Type B pancreatic cell (in vitro differentiated cells): ENCODE measurements around the gene RAB15. TPM values are rescaled to one million over a fixed set of nuclear protein-coding genes. Genes with fewer than 3 reads are reported as not detected.

Experiments used
- DNase-seq: peaks from one replicate; pipeline ENCODE4 v3.0.0; 2021; ENCODE audit warnings: mixed read lengths; ENCODE audit not compliant: unreplicated experiment; ENCODE audit errors: extremely low spot score
- H3K27ac Mint-ChIP-seq: 2 replicates; pipeline ENCODE4 v1.8.0; 2021; ENCODE audit warnings: mild to moderate bottlenecking, mixed read lengths
- H3K27me3 Mint-ChIP-seq: 2 replicates; pipeline ENCODE4 v1.8.0; 2021; ENCODE audit warnings: mixed read lengths
- H3K36me3 Mint-ChIP-seq: 2 replicates; pipeline ENCODE4 v1.8.0; 2021; ENCODE audit warnings: mixed read lengths
- H3K4me1 Mint-ChIP-seq: one replicate; pipeline ENCODE4 v1.8.0; 2021; ENCODE audit warnings: mixed read lengths; ENCODE audit not compliant: unreplicated experiment
- H3K4me3 Mint-ChIP-seq: 2 replicates; pipeline ENCODE4 v1.8.0; 2021; ENCODE audit warnings: mild to moderate bottlenecking, mixed read lengths
- H3K9me3 Mint-ChIP-seq: 2 replicates; pipeline ENCODE4 v1.8.0; 2021; ENCODE audit warnings: mixed read lengths
- total RNA-seq: library from RNA; stranded (reverse); gene quantifications from 2 replicates; pipeline ENCODE4 v1.2.1, GENCODE V29; 2021; ENCODE audit warnings: low replicate concordance
- TF ChIP-seq, protein P1 (sequence below): fragments of 200-600 bp; sonication (generic); conservative IDR thresholded peaks from 2 replicates; pipeline ENCODE4 v1.5.0; 2021; ENCODE audit warnings: antibody characterized with exemption, mild to moderate bottlenecking

Gene RAB15
- total RNA-seq, 1 donor from 2014 or later, result 31.4 TPM

DNA sequence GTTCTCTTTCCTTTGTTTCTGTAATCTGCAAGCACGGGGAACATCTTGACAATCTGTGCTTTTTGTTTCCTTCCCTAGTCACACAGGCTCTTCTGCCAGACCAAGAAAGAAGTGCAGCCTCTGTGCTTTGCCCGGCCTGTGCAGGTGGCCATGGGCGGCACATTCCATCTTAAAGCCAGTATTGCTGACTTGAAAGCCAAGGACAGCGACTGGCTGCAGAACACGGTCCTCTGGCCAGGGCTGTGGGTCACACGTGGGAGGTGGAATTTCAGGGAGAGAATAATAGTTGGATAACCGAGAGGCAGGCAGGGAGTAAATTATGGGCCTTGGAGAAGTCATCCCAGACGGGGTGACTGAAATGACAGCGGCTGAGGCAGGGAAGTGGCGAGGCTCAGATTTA is 39.4 kb upstream of the RAB15 start:
- H3K36me3 Mint-ChIP-seq, result peaks cover 23% of the 10 kb centered on the region
- no peak for DNase-seq
- peaks cover 9% of the 10 kb centered on the region for H3K4me1 Mint-ChIP-seq
- H3K27ac Mint-ChIP-seq, result no peak overlapping the region
- TF ChIP-seq, protein P1, sequence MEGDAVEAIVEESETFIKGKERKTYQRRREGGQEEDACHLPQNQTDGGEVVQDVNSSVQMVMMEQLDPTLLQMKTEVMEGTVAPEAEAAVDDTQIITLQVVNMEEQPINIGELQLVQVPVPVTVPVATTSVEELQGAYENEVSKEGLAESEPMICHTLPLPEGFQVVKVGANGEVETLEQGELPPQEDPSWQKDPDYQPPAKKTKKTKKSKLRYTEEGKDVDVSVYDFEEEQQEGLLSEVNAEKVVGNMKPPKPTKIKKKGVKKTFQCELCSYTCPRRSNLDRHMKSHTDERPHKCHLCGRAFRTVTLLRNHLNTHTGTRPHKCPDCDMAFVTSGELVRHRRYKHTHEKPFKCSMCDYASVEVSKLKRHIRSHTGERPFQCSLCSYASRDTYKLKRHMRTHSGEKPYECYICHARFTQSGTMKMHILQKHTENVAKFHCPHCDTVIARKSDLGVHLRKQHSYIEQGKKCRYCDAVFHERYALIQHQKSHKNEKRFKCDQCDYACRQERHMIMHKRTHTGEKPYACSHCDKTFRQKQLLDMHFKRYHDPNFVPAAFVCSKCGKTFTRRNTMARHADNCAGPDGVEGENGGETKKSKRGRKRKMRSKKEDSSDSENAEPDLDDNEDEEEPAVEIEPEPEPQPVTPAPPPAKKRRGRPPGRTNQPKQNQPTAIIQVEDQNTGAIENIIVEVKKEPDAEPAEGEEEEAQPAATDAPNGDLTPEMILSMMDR, result no peak
- no peaks in the 10 kb centered on the region for H3K27me3 Mint-ChIP-seq
- no peak overlapping the region for H3K4me3 Mint-ChIP-seq
- H3K9me3 Mint-ChIP-seq, result no peaks in the 10 kb centered on the region

DNA sequence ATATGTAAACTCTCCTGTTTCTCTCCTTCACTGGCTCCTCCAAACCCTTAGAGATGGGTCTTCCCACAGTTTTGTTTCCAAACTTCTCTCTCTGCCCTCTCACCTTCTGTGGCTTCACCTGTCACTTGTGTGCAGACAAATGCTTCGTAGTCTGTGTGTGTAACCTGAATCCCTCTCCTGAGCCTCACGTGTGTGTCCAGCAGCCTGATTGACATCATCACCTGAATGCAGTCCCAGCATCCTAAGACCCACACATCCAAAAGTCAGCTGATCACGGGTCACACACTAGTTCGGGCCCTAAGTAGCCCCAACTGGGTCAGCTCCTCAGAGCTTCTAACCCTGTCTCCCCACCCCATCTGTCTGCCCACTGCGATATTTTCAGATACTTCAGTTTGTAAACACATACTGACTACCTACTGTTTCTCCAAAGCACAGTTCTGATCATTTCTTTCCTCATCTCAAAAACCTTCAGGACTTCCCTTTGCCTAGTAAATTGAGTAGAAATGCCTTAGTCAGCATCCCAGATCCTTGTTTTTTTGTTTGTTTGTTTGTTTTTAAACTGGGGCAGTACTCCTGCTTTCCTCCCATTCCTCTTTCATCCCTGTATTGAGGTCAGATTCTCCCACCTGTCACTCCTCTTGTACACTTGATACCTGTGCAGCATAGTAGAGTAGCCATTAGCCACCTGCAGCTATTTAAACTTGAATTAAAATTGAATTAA is 38.2 kb upstream of the RAB15 start:
- peaks cover 21% of the 10 kb centered on the region for H3K4me1 Mint-ChIP-seq
- no peak for DNase-seq
- no peaks in the 10 kb centered on the region for H3K9me3 Mint-ChIP-seq
- no peak overlapping the region for H3K27ac Mint-ChIP-seq
- H3K27me3 Mint-ChIP-seq, result no peaks in the 10 kb centered on the region
- peaks cover 17% of the 10 kb centered on the region for H3K36me3 Mint-ChIP-seq
- H3K4me3 Mint-ChIP-seq, result no peak overlapping the region
- TF ChIP-seq, protein P1, result no peak

DNA sequence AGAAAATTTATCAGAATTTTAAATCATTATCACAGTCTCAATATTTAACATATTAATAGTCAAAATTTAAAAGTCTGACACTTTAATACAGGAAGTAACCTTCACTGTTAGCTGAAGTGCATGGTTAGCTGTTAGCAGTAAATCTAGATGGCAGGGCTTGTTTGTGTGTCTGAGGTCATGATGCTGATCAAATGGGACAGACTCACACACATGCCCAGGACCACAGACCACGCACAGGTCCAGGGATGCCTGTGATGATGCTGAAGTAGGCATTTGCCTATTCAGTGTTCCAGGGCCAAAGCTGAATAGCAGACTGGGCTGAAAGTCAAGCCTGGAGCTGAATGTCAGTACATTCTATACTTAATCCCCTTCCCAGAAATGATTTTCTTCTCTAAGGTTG is 35.1 kb upstream of the RAB15 start:
- Mint-ChIP-seq H3K4me1 (peaks cover 29% of the 10 kb centered on the region), H3K27me3 (no peaks in the 10 kb centered on the region), H3K9me3 (no peaks in the 10 kb centered on the region), H3K4me3 (no peak overlapping the region), H3K27ac (no peak overlapping the region), H3K36me3 (peaks cover 20% of the 10 kb centered on the region)
- DNase-seq, result no peak
- TF ChIP-seq, protein P1, result no peak

DNA sequence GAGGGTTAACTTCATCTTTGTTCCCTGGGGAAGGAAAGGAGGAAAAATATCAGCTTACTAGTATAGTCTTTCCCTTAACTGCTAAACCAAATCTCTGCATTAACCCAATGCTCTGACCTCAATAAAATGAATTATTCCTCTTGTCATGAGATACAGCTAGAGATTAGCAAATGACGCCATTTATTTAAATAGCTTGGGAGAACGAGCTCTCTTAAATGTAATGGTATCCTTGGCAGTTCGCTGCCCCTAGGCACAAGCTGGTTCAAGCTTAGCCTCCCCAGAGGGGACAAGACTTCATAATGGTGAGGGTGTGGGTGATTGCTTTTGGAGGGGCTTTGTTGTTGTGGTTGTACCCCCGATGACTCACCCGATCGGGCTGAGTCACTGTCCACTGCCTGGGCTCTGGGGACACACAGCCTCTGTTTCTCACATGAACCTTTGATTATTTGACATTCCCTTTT is 34.2 kb upstream of the RAB15 start:
- Mint-ChIP-seq H3K36me3 (peaks cover 22% of the 10 kb centered on the region), H3K9me3 (no peaks in the 10 kb centered on the region), H3K27ac (peak overlapping the region; percentile 82), H3K4me1 (peaks cover 35% of the 10 kb centered on the region), H3K4me3 (peak overlapping the region; percentile 51), H3K27me3 (no peaks in the 10 kb centered on the region)
- DNase-seq, result no peak
- TF ChIP-seq, protein P1, result no peak

DNA sequence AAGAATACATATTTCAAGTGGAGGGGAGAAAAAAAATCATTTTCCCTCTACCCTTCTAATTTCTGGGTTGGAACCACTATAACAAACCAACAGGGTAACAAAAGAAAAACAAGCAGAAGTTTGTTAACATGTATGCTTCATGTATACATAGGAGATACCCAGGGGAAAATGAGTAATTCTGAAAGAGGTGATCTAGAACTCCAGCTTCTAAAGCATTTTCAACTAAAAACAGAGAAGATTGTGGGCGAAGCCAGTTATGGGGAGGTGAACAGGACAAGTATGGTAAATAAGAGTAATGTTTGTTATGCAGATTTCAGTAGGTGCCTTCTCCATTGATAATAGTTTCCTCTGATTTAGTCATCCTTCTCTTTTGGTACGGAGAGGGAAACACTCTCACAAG is 31.3 kb upstream of the RAB15 start:
- no peaks in the 10 kb centered on the region for H3K9me3 Mint-ChIP-seq
- H3K36me3 Mint-ChIP-seq, result peaks cover 21% of the 10 kb centered on the region
- H3K27ac Mint-ChIP-seq, result peak overlapping the region; percentile 69
- no peak for DNase-seq
- H3K27me3 Mint-ChIP-seq, result no peaks in the 10 kb centered on the region
- peaks cover 34% of the 10 kb centered on the region for H3K4me1 Mint-ChIP-seq
- no peak overlapping the region for H3K4me3 Mint-ChIP-seq
- TF ChIP-seq, protein P1, result no peak
